ENCODE data around the gene THAP7.

- TF ChIP-seq CTCF (IDR thresholded peaks at IDR 0.05; ENCODE audit: insufficient read depth, low read depth, low read length) (no peak), EZH2 (IDR thresholded peaks at IDR 0.05; ENCODE audit: insufficient read depth, low read length) (no peak)
Measured at GRCh38 chr22:20959578-20960461, 42.1 kb downstream of the THAP7 start.
